ENCODE results near the gene F10.
"Not testable (repeated sequence)": the region's sequence is repeated elsewhere in the genome, so short reads cannot be mapped to it uniquely, and the experiment has no call there.

The F10 gene

GRCh38 chr13:113106711-113107351, 15.8 kb upstream of the F10 start:
- no peak overlapping the region for H3K4me3 ChIP-seq (ENCODE audit: low read depth in 1 of 2, low read length in 1 of 2)
- no peak overlapping the region for H3K27ac ChIP-seq
- H3K9me3 ChIP-seq: peaks cover 4% of the 10 kb centered on the region
- TF ChIP-seq CTCF (IDR thresholded peaks at IDR 0.05): no peak
- peaks cover 55% of the 10 kb centered on the region for H3K27me3 ChIP-seq
- H3K4me1 ChIP-seq (ENCODE audit: control insufficient read depth in 1 of 2, insufficient read depth in 1 of 2, low read depth in 1 of 2, low read length in 1 of 2): no peaks in the 10 kb centered on the region
- no peaks in the 10 kb centered on the region for H3K36me3 ChIP-seq

- not testable (repeated sequence) for H3K9me3 ChIP-seq; H3K4me1 ChIP-seq (ENCODE audit: control insufficient read depth in 1 of 2, insufficient read depth in 1 of 2, low read depth in 1 of 2, low read length in 1 of 2); H3K27ac ChIP-seq; H3K4me3 ChIP-seq (ENCODE audit: low read depth in 1 of 2, low read length in 1 of 2); H3K36me3 ChIP-seq
- peaks cover 69% of the 10 kb centered on the region for H3K27me3 ChIP-seq
Measured at GRCh38 chr13:113108521-113108920, 14.1 kb upstream of the F10 start.

- H3K27ac ChIP-seq: no peak overlapping the region
Measured at GRCh38 chr13:113109151-113110047, 13.2 kb upstream of the F10 start.

GRCh38 chr13:113110048-113110851, 12.3 kb upstream of the F10 start:
- peaks cover 4% of the 10 kb centered on the region for H3K9me3 ChIP-seq
- no peak for TF ChIP-seq CTCF (IDR thresholded peaks at IDR 0.05)
- peaks cover 69% of the 10 kb centered on the region for H3K27me3 ChIP-seq
- no peak overlapping the region for H3K27ac ChIP-seq
- H3K4me1 ChIP-seq (ENCODE audit: control insufficient read depth in 1 of 2, insufficient read depth in 1 of 2, low read depth in 1 of 2, low read length in 1 of 2): no peaks in the 10 kb centered on the region
- H3K36me3 ChIP-seq: no peaks in the 10 kb centered on the region
- H3K4me3 ChIP-seq (ENCODE audit: low read depth in 1 of 2, low read length in 1 of 2): no peak overlapping the region

More at GRCh38 chr13:113109151-113110047, 13.2 kb upstream of the F10 start:
- peaks cover 69% of the 10 kb centered on the region for H3K27me3 ChIP-seq
- H3K9me3 ChIP-seq: peaks cover 4% of the 10 kb centered on the region
- no peaks in the 10 kb centered on the region for H3K36me3 ChIP-seq
- TF ChIP-seq CTCF (IDR thresholded peaks at IDR 0.05): no peak
- no peak overlapping the region for H3K4me3 ChIP-seq (ENCODE audit: low read depth in 1 of 2, low read length in 1 of 2)
- no peaks in the 10 kb centered on the region for H3K4me1 ChIP-seq (ENCODE audit: control insufficient read depth in 1 of 2, insufficient read depth in 1 of 2, low read depth in 1 of 2, low read length in 1 of 2)

GRCh38 chr13:113110852-113111315, 11.7 kb upstream of the F10 start:
- Histone ChIP-seq H3K4me3 (ENCODE audit: low read depth in 1 of 2, low read length in 1 of 2) (no peak overlapping the region), H3K27ac (no peak overlapping the region), H3K36me3 (no peaks in the 10 kb centered on the region), H3K4me1 (ENCODE audit: control insufficient read depth in 1 of 2, insufficient read depth in 1 of 2, low read depth in 1 of 2, low read length in 1 of 2) (no peaks in the 10 kb centered on the region), H3K27me3 (peaks cover 63% of the 10 kb centered on the region), H3K9me3 (peaks cover 4% of the 10 kb centered on the region)
- no peak for TF ChIP-seq CTCF (IDR thresholded peaks at IDR 0.05)

- H3K27me3 ChIP-seq: peaks cover 61% of the 10 kb centered on the region
- not testable (repeated sequence) for H3K9me3 ChIP-seq; H3K4me1 ChIP-seq (ENCODE audit: control insufficient read depth in 1 of 2, insufficient read depth in 1 of 2, low read depth in 1 of 2, low read length in 1 of 2); H3K27ac ChIP-seq; H3K4me3 ChIP-seq (ENCODE audit: low read depth in 1 of 2, low read length in 1 of 2); H3K36me3 ChIP-seq
Measured at GRCh38 chr13:113111821-113112220, 10.8 kb upstream of the F10 start.

GRCh38 chr13:113112475-113112874, 10.1 kb upstream of the F10 start:
- peaks cover 61% of the 10 kb centered on the region for H3K27me3 ChIP-seq
- not testable (repeated sequence) for H3K4me1 ChIP-seq (ENCODE audit: control insufficient read depth in 1 of 2, insufficient read depth in 1 of 2, low read depth in 1 of 2, low read length in 1 of 2); H3K4me3 ChIP-seq (ENCODE audit: low read depth in 1 of 2, low read length in 1 of 2); H3K36me3 ChIP-seq; H3K9me3 ChIP-seq; H3K27ac ChIP-seq
